Fibroblast of pulmonary artery (primary cell): ENCODE measurements around the gene C1QTNF7.
A peak's percentile ranks its signal among the peaks of the same experiment; 100 is the strongest.

ENCODE experiments used
- DNase-seq: peaks from one replicate; pipeline ENCODE4 v3.0.0-alpha.2; 2010; ENCODE audit warnings: low read depth
- H3K4me3 ChIP-seq: replicated peaks from 2 replicates; pipeline ENCODE4 v1.5.1; 2011; ENCODE audit warnings: low read depth, mild to moderate bottlenecking, control low read depth, low read length, moderate library complexity
- TF ChIP-seq, protein P1 (sequence below): IDR thresholded peaks from 2 replicates; pipeline ENCODE4 v1.5.1; 2011; ENCODE audit warnings: mild to moderate bottlenecking, control low read depth, low read length, inconsistent platforms; ENCODE audit errors: missing control alignments

The C1QTNF7 gene

DNA sequence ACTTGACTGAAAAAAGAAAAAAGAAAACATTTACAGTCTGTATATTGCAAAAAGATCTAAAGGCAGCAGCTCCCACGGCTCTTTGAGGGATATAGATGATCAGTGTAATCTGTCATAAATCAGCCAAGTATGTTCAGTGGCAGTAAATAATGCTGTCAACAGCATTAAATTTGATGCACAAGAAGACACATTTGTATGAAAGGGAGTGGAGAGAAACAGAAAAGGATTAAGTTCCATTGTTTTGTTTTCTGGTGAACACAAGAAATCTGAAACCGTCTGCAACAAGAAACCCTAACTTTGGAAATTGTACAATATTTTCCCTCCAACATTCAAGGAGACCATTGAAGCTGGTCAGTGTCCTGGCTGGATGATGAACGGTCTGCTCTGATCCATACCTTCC lies 27.6 kb upstream of the C1QTNF7 start:
- no peak for DNase-seq

DNA sequence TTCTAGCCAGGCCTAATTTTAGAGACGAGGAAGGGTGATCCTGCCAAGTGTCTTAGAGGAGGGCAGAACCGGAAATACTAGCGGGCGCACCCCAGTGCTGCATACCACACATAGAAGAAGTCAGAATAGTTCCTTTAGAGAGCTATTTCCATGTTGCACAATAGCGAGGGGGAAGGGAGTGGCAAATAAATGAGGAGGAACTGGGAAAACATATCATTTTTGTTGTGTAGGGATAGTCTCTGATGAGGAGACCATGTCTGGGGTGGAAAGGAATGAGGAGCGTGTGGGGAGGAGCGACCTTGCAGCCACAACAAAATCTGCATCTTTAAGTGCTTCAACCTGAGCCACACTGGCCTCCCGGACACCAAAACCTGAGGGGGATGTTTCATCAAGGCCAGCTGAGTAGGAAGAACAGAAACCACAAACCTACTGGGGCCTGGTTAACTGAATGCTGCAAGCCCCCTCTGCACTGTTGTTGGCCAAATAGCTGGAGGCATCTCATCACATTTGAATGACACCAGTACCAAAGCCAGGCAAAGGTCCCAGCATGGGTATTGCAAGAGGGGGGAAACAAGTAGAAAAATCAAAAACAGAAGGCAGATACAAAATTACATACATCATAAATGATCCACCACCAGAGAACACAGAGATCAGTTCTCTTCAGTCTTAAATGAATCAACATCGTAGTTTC lies 26.7 kb upstream of the C1QTNF7 start:
- peak; percentile 90 for DNase-seq
- TF ChIP-seq, protein P1, sequence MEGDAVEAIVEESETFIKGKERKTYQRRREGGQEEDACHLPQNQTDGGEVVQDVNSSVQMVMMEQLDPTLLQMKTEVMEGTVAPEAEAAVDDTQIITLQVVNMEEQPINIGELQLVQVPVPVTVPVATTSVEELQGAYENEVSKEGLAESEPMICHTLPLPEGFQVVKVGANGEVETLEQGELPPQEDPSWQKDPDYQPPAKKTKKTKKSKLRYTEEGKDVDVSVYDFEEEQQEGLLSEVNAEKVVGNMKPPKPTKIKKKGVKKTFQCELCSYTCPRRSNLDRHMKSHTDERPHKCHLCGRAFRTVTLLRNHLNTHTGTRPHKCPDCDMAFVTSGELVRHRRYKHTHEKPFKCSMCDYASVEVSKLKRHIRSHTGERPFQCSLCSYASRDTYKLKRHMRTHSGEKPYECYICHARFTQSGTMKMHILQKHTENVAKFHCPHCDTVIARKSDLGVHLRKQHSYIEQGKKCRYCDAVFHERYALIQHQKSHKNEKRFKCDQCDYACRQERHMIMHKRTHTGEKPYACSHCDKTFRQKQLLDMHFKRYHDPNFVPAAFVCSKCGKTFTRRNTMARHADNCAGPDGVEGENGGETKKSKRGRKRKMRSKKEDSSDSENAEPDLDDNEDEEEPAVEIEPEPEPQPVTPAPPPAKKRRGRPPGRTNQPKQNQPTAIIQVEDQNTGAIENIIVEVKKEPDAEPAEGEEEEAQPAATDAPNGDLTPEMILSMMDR = no peak
- no peak overlapping the region for H3K4me3 ChIP-seq

More for the DNA sequence above, 27.6 kb upstream of the C1QTNF7 start:
- TF ChIP-seq, protein P1 = no peak
- no peak overlapping the region for H3K4me3 ChIP-seq

DNA sequence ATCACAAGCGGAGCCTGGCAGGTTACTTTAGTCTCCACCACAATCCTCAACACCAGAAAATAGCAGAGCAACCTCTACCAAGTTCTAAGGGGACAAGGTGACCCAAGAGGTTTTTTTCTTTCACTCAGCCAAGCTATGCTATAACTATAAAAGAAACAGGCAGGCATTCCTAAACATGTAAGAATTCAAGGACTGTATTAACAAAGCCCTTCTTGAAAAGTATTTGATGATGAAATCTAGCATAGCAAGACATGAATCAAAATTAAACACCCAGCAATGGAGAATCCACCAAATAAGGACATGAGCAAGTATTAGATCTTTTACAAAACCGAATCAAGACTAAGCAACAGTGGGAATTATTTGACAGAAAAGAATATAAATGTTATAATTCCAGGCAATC lies 25.7 kb upstream of the C1QTNF7 start:
- TF ChIP-seq, protein P1 = no peak
- peak; percentile 66 for DNase-seq
- H3K4me3 ChIP-seq = no peak overlapping the region

DNA sequence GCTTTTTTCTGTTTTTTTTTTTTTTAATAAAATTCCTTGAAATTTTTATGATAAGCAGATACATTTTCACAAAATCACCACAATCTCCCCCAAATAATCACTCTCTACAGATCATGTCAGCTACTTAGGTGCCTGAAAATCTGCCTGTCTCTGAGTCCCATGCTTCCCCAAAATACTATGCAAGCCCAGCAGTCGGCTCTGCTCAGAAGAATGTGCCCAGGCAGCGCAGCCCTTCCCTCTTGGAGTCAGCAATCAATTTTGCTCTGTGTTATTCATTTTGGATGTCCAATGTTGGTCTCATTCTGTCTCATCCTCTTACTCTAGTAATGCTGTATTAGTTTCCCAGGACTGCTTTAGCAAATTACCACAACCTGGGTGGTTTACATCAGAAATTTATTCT lies 24.9 kb upstream of the C1QTNF7 start:
- no peak for DNase-seq
- TF ChIP-seq, protein P1 = no peak
- no peak overlapping the region for H3K4me3 ChIP-seq

DNA sequence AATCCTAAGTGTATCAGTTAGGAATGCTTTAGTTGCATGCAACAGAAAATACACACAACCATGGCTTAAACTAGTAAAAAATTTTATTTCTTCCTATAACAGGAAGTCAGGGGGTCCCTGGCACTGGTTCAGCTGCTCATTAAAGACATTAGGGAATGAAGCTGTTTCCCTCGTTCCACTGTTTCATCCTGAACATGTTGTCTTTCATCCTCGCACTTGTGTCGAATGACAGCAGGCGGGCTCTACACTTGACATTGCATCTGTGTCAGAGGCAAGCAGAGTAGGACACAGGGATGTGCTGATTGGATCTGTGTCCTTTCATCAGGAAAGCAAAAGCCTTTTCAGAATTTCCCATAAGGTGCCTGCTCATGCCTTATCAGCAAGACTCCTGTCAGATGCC lies 22.8 kb upstream of the C1QTNF7 start:
- no peak overlapping the region for H3K4me3 ChIP-seq
- TF ChIP-seq, protein P1 = no peak

DNA sequence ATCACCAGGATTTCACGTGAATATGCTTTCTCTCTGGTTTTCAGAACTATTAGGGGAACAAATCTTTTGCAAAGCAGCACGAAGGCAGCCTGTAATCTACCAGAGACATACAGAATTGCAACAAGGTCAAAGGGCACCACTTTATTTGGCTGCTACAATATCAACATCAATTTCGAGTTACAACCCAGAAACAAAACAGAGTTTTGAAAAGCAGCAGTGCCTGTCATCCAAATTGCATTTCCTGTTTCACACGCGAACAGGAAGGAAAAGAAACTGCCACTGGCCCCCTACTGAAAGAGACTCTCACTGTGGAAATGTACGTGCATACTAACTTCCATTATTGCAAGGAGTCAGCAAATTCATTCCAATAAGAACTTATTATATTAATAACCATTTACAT lies 17.1 kb upstream of the C1QTNF7 start:
- no peak overlapping the region for H3K4me3 ChIP-seq
- TF ChIP-seq, protein P1 = no peak
- peak; percentile 48 for DNase-seq

More for the DNA sequence above, 22.8 kb upstream of the C1QTNF7 start:
- DNase-seq = no peak

DNA sequence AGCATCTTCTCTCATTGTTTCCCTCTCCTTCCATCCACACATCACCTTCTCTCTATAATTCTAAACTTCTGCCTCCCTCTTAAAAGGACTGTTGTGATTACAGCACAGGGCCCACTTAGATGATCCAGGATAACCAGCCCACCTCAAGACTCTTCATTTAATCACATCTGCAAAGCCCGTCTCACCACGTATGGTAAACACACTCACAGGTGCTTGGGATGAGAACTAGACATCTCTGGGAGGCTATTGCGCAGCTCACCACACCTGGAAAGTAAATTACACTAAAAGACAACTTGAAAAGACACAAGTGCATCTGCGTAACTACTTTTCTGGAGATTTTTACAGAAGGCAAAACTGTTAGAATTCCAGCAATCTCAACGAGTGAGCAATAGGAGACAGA lies 15.4 kb upstream of the C1QTNF7 start:
- no peak overlapping the region for H3K4me3 ChIP-seq
- TF ChIP-seq, protein P1 = no peak
- DNase-seq = no peak
